Mesenchymal stem cell (in vitro differentiated cells and primary cell): Measurements from ENCODE around the gene KHDC1.
"Not testable (repeated sequence)": the region's sequence is repeated elsewhere in the genome, so short reads cannot be mapped to it uniquely, and the experiment has no call there.

ENCODE experiments used
- DNase-seq: peaks from one replicate; pipeline ENCODE4 v3.0.0-alpha.2; 2013
- H2AFZ ChIP-seq: one replicate; pipeline ENCODE4 v1.6.1; 2013; ENCODE audit warnings: low read depth, mild to moderate bottlenecking, control low read depth, inconsistent platforms, low read length, moderate library complexity
- H2AK5ac ChIP-seq: 2 replicates; pipeline ENCODE4 v1.6.1; 2013; ENCODE audit warnings: low read length, moderate library complexity, mild to moderate bottlenecking, inconsistent platforms; ENCODE audit not compliant: severe bottlenecking
- H2BK120ac ChIP-seq: one replicate; pipeline ENCODE4 v1.6.1; 2013; ENCODE audit warnings: low read depth, mild to moderate bottlenecking, inconsistent platforms, low read length, moderate library complexity
- H2BK12ac ChIP-seq, 2 experiments: one replicate each; pipeline ENCODE4 v1.6.1; 2013; ENCODE audit warnings: inconsistent platforms in 2 of 2, low read length in 2 of 2, mild to moderate bottlenecking in 2 of 2, moderate library complexity in 2 of 2, control low read depth in 1 of 2
- H2BK15ac ChIP-seq: one replicate; pipeline ENCODE4 v1.6.1; 2013; ENCODE audit warnings: mild to moderate bottlenecking, low read depth, inconsistent platforms; ENCODE audit not compliant: poor library complexity, severe bottlenecking
- H2BK5ac ChIP-seq: 2 replicates; pipeline ENCODE4 v1.6.1; 2013; ENCODE audit warnings: low read depth, mild to moderate bottlenecking, low read length, control low read depth, inconsistent platforms; ENCODE audit not compliant: poor library complexity, severe bottlenecking
- H3K14ac ChIP-seq, 2 experiments: one replicate each; pipeline ENCODE4 v1.6.1; 2013; ENCODE audit warnings: inconsistent platforms in 2 of 2, low read length in 2 of 2, control low read depth in 1 of 2, mild to moderate bottlenecking in 1 of 2, moderate library complexity in 1 of 2
- H3K18ac ChIP-seq, 2 experiments: one replicate each; pipeline ENCODE4 v1.6.1; 2013; ENCODE audit warnings: inconsistent platforms in 2 of 2, low read length in 2 of 2, control low read depth in 1 of 2, low read depth in 1 of 2, mild to moderate bottlenecking in 1 of 2
- H3K23ac ChIP-seq, 2 experiments: one replicate each; pipeline ENCODE4 v1.6.1; 2013; ENCODE audit warnings: inconsistent platforms in 2 of 2, low read length in 2 of 2, mild to moderate bottlenecking in 2 of 2, moderate library complexity in 2 of 2, control low read depth in 1 of 2
- H3K27ac ChIP-seq: 2 replicates; pipeline ENCODE4 v1.5.1; 2013; ENCODE audit warnings: mild to moderate bottlenecking, moderate library complexity, low read length, control low read depth, inconsistent platforms; ENCODE audit not compliant: poor library complexity, severe bottlenecking
- H3K27me3 ChIP-seq, 2 experiments: 2 replicates each; pipeline versions ENCODE4 v1.6.1 to v1.7.0; 2013; ENCODE audit warnings: low read length in 2 of 2, mild to moderate bottlenecking in 2 of 2, moderate library complexity in 2 of 2, control low read depth in 1 of 2, inconsistent platforms in 1 of 2; ENCODE audit not compliant: control insufficient read depth in 1 of 2, insufficient read depth in 1 of 2
- H3K36me3 ChIP-seq, 2 experiments: 2 replicates each; pipeline versions ENCODE4 v1.6.1 to v1.7.0; 2013; ENCODE audit warnings: low read length in 2 of 2, control low read depth in 1 of 2, inconsistent platforms in 1 of 2, low read depth in 1 of 2, mild to moderate bottlenecking in 1 of 2; ENCODE audit not compliant: insufficient read depth in 2 of 2, control insufficient read depth in 1 of 2
- H3K4ac ChIP-seq, 2 experiments: one replicate each; pipeline ENCODE4 v1.6.1; 2013; ENCODE audit warnings: inconsistent platforms in 2 of 2, low read length in 2 of 2, mild to moderate bottlenecking in 2 of 2, moderate library complexity in 2 of 2, control low read depth in 1 of 2, low read depth in 1 of 2
- H3K4me1 ChIP-seq: 2 replicates; pipeline ENCODE4 v1.6.1; 2013; ENCODE audit warnings: low read depth, low read length, control low read depth; ENCODE audit not compliant: control insufficient read depth, insufficient read depth
- H3K4me2 ChIP-seq: 2 replicates; pipeline ENCODE4 v1.6.1; 2013; ENCODE audit warnings: low read length, mild to moderate bottlenecking, inconsistent platforms; ENCODE audit not compliant: poor library complexity, severe bottlenecking
- H3K4me3 ChIP-seq, 2 experiments: 2 replicates each; pipeline versions ENCODE4 v1.5.1 to v1.7.0; 2013; ENCODE audit warnings: low read length in 2 of 2, mild to moderate bottlenecking in 2 of 2, control low read depth in 1 of 2, low read depth in 1 of 2; ENCODE audit not compliant: insufficient read depth in 1 of 2
- H3K79me1 ChIP-seq: replicated peaks from 2 replicates; pipeline ENCODE4 v1.6.1; 2013; ENCODE audit warnings: mild to moderate bottlenecking, control low read depth, low read length, inconsistent platforms; ENCODE audit not compliant: poor library complexity, severe bottlenecking
- H3K9ac ChIP-seq: 2 replicates; pipeline ENCODE4 v1.7.0; 2013; ENCODE audit warnings: mild to moderate bottlenecking, low read length, moderate library complexity
- H3K9me3 ChIP-seq: 2 replicates; pipeline ENCODE4 v1.7.0; 2013; ENCODE audit warnings: mild to moderate bottlenecking, low read length; ENCODE audit not compliant: control insufficient read depth
- H4K8ac ChIP-seq: one replicate; pipeline ENCODE4 v1.6.1; 2013; ENCODE audit warnings: inconsistent platforms, mild to moderate bottlenecking, low read length, moderate library complexity
- H4K91ac ChIP-seq: one replicate; pipeline ENCODE4 v1.6.1; 2013; ENCODE audit warnings: mild to moderate bottlenecking, low read length, inconsistent platforms
- WGBS: methylation state at CpG from one replicate; pipeline ENCODE4 v1.1.7; 2013; ENCODE audit warnings: mixed read lengths; 5-methylcytosine and 5-hydroxymethylcytosine counted together

Gene KHDC1

GRCh38 chr6:73264446-73264845 lies 1.4 kb upstream of the KHDC1 start:
- no peak overlapping the region for H3K27ac ChIP-seq
- no peak overlapping the region for H2BK12ac ChIP-seq
- H3K36me3 ChIP-seq: peaks cover 0 to 11% of the 10 kb centered on the region in 2 experiments
- no peak overlapping the region for H3K9ac ChIP-seq
- no peaks in the 10 kb centered on the region for H3K9me3 ChIP-seq
- 98% methylated on average over 3 of the region's 3 CpGs for WGBS
- H2BK120ac ChIP-seq: no peak overlapping the region
- H3K4me2 ChIP-seq: no peak overlapping the region
- H3K27me3 ChIP-seq: no peaks in the 10 kb centered on the region
- H3K4me3 ChIP-seq: no peak overlapping the region
- H2AFZ ChIP-seq: no peak overlapping the region
- no peak for DNase-seq
- H2BK5ac ChIP-seq: no peak overlapping the region
- no peak overlapping the region for H3K4ac ChIP-seq
- H2AK5ac ChIP-seq: no peak overlapping the region
- no peak overlapping the region for H2BK15ac ChIP-seq
- H3K18ac ChIP-seq: no peak overlapping the region
- no peak overlapping the region for H3K14ac ChIP-seq
- H4K91ac ChIP-seq: no peak overlapping the region
- peaks cover 11% of the 10 kb centered on the region for H3K4me1 ChIP-seq
- no peak overlapping the region for H3K23ac ChIP-seq
- H4K8ac ChIP-seq: no peak overlapping the region
- H3K79me1 ChIP-seq: peaks cover 20% of the 10 kb centered on the region

DNA sequence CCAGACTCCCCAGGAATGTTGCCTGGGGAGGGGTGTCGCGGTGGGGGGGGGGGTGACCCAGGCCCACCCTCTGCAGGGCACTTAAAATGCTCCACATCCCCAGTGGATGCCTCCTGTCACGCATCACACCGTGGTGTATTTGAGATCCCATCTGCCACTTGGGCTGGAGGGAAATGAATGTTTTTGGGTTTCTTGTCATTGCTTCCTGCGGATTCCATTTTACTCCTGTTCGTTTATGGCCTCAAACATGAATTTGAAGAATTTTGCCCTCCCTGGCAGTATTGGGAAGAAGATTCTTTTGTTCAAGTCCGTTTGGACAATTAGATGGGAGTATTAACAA lies 544 bp upstream of the KHDC1 start:
- WGBS: 43% methylated on average over 7 of the region's 7 CpGs

GRCh38 chr6:73258721-73259120 lies 4.3 kb downstream of the KHDC1 start:
- no peaks in the 10 kb centered on the region for H3K9me3 ChIP-seq
- peaks cover 6% of the 10 kb centered on the region for H3K79me1 ChIP-seq
- H3K4ac ChIP-seq: no peak overlapping the region
- H2BK120ac ChIP-seq: no peak overlapping the region
- no peaks in the 10 kb centered on the region for H3K27me3 ChIP-seq
- no peak overlapping the region for H3K18ac ChIP-seq
- no peak overlapping the region for H2AK5ac ChIP-seq
- DNase-seq: no peak
- H4K8ac ChIP-seq: no peak overlapping the region
- H4K91ac ChIP-seq: no peak overlapping the region
- H3K23ac ChIP-seq: no peak overlapping the region
- no peak overlapping the region for H3K27ac ChIP-seq
- H3K14ac ChIP-seq: no peak overlapping the region
- no peak overlapping the region for H3K4me2 ChIP-seq
- no peak overlapping the region for H2BK15ac ChIP-seq
- peaks cover 6% of the 10 kb centered on the region for H3K4me1 ChIP-seq
- no peak overlapping the region for H3K9ac ChIP-seq
- 40% methylated on average over 1 of the region's 1 CpG for WGBS
- no peak overlapping the region for H3K4me3 ChIP-seq
- H2BK5ac ChIP-seq: no peak overlapping the region
- no peak overlapping the region for H2BK12ac ChIP-seq
- H3K36me3 ChIP-seq: no peaks in the 10 kb centered on the region
- H2AFZ ChIP-seq: no peak overlapping the region

More for the DNA sequence above, 544 bp upstream of the KHDC1 start:
- H3K79me1 ChIP-seq: peaks cover 16% of the 10 kb centered on the region
- H3K36me3 ChIP-seq: peaks cover 0 to 4% of the 10 kb centered on the region in 2 experiments
- H4K91ac ChIP-seq: no peak overlapping the region
- no peak overlapping the region for H2BK15ac ChIP-seq
- H3K4me3 ChIP-seq: peak overlapping the region; percentile 78 to 93
- no peak overlapping the region for H2BK12ac ChIP-seq
- no peaks in the 10 kb centered on the region for H3K27me3 ChIP-seq
- H3K9me3 ChIP-seq: no peaks in the 10 kb centered on the region
- no peak for DNase-seq
- peak overlapping the region; percentile 99 for H4K8ac ChIP-seq
- peaks cover 9% of the 10 kb centered on the region for H3K4me1 ChIP-seq
- no peak overlapping the region for H2AK5ac ChIP-seq
- peak overlapping the region; percentile 86 to 93 for H3K18ac ChIP-seq
- H2AFZ ChIP-seq: peak overlapping the region; percentile 99
- no peak overlapping the region for H2BK120ac ChIP-seq
- peak overlapping the region; percentile 91 for H3K9ac ChIP-seq
- H3K4ac ChIP-seq: peak overlapping the region in 1 of 2 experiments; percentile 100
- H3K4me2 ChIP-seq: peak overlapping the region; percentile 97
- no peak overlapping the region for H3K27ac ChIP-seq
- H3K14ac ChIP-seq: peak overlapping the region in 1 of 2 experiments; percentile 68
- no peak overlapping the region for H3K23ac ChIP-seq
- H2BK5ac ChIP-seq: no peak overlapping the region

DNA sequence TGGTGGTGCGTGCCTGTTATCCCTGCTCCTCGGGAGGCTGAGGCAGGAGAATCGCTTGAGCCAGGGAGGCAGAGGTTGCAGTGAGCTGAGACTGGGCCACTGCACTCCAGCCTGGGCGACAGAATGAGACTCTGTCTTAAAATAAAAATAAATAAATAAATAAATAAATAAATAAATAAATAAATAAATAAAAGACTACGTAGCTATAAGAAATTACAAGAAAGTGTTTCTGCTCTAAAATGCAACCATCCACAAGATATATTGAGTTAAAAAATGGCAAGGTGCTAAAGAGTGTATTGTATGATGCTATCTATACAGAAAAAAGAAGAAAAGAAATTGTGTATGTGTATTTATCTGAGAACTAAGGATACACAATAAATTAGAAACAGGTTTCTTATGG lies 8.7 kb downstream of the KHDC1 start:
- DNase-seq, H3K4ac ChIP-seq, H2BK15ac ChIP-seq, H3K79me1 ChIP-seq, H4K91ac ChIP-seq, H3K4me3 ChIP-seq, H3K27me3 ChIP-seq, H3K18ac ChIP-seq, H3K4me1 ChIP-seq, H2BK12ac ChIP-seq, H3K9me3 ChIP-seq, H2BK5ac ChIP-seq, H2AFZ ChIP-seq, H3K27ac ChIP-seq, H2BK120ac ChIP-seq, H2AK5ac ChIP-seq, H3K4me2 ChIP-seq, H3K14ac ChIP-seq, H3K36me3 ChIP-seq, H3K23ac ChIP-seq, H4K8ac ChIP-seq, H3K9ac ChIP-seq: not testable (repeated sequence)
- WGBS: 93% methylated on average over 3 of the region's 5 CpGs
